ENCODE measurements around the gene LMAN1L.
"Not testable (repeated sequence)": the region's sequence is repeated elsewhere in the genome, so short reads cannot be mapped to it uniquely, and the experiment has no call there.

LMAN1L gene

DNA sequence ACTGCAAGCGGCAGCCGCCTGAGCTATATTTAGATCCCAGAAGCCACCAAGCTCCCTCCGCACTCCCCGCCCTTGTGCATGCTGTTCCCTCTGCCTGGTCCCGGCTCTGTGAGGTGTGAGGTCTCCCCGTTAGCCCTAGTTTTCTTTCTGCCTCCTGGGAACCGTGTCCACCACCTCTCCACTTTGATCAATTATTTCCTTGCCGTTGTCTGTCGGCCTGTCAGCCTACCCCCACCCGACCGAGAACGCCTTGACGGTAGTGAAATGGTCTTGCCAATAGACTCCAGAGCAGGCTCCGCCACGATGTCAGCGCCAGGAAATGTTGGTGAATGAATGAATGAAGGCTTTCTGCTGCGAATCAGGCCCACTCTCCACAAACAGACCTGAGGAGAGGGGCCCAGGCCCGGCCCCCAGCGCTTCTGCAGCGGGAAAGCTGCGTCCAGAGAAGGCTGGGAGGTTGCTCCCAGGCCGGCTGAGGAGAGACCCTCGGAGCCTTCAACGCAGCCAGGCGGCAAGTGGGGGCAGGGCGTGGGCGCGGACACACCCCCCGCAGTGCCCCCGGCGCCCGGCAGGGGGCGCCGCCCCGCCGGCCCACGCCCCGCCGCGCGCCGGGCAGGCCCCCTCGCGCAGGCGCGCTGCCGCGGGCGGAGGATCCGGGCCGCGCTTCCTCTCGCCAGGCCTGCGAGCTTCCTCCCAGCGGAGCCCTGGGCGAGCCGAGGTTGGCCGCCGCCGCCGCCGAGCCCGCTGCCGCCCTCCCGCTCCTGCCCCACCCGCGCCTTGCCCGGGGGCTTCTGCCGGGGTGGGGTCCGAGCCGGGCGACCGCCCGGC is 31.0 kb upstream of the LMAN1L start, which contains the start of gene CSK:
CSK (plus strand) TSS at position 650 of the 828 bp plus-strand sequence. CDS start 16,218 bp downstream, outside the sequence.
- in situ Hi-C loops (cut with MboI; ENCODE audit: low sequenced_read_pairs) = no loop called here

DNA sequence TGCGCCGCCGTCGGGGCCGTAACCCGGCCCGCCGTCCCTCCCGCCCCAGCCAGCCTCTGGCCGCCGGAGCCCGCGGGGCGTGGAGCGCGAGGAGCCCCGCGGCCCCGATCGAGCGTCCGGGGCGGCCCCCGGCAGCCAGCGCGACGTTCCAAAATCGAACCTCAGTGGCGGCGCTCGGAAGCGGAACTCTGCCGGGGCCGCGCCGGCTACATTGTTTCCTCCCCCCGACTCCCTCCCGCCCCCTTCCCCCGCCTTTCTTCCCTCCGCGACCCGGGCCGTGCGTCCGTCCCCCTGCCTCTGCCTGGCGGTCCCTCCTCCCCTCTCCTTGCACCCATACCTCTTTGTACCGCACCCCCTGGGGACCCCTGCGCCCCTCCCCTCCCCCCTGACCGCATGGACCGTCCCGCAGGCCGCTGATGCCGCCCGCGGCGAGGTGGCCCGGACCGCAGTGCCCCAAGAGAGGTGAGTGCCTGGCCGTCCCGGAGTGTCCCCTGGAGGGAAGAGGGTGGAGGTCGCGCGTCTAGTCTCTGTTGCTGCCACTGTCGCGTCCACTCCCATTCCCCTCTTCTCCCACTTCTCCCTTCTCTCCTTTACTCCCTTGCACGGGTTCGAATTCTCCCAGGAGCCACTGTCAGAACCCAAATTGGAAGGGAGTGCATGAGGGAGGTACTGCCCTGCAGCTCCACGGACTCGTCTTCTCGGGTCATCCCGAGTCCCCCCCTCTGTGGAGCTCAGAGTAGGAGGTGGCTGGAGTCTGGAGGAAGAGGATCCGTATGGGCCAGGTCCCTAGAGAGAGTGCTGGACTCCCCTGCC is 30.2 kb upstream of the LMAN1L start:
- in situ Hi-C loops (cut with MboI; ENCODE audit: low sequenced_read_pairs) = no loop called here

DNA sequence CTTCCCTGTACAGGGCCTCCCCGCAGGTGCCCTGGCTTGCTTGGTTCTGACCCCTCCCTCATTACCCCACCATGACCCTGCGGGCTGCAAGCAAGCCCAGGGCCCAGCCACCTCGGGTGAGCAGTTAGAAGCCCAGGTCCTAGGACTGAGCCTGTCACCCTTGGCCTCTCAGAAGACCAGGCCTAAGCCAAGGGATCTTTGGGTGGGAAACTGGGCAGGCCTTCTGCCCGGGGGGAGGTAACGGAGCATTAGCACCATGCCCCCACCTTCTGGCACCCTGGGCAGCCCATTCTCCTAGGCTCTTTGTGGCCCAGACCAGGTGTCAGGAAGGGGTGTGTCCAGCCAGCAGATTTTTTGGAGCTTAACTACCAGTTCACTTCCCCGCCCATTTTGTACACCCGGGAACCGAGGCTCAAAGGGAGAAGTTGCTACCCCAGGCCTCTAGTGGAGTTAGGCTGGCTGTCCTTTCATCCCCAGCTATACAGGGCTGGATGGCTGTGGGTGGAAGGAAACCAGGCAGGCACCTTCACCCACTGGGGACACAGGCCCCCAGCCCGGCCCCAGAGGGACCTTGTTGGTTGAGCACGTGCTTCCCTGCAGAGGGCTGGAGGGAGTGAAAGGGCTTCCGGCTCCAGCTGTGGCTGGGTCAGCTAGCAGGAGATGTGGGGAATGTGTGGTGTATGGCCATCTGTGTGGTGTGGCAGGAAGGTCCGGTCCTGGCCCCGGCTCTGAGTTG is 29.4 kb upstream of the LMAN1L start:
- in situ Hi-C loops (cut with MboI; ENCODE audit: low sequenced_read_pairs) = no loop called here

DNA sequence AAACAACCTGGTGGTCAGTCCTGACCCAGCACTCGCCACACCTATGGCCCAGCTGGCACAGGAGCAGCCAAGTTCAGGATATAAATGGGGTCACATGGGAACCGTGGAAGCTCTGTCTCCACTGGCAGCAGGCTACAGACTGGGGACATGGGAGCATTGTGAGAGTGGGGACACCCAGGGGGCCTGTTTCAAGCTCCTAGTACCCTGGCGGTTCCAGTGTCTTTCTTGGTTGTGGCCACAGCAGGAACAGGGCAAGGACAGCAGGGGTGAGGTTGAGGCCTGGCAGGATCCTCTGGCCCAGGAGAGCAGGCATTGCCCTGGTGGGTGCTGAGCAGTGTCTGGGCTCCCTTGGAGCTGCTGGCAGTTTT is 28.8 kb upstream of the LMAN1L start:
- in situ Hi-C loops (cut with MboI; ENCODE audit: low sequenced_read_pairs) = no loop called here

- in situ Hi-C loops (cut with MboI; ENCODE audit: low sequenced_read_pairs) = no loop called here
Measured at GRCh38 chr15:74784426-74785193, 28.0 kb upstream of the LMAN1L start.

- in situ Hi-C loops (cut with MboI; ENCODE audit: low sequenced_read_pairs) = no loop called here
Measured at GRCh38 chr15:74785194-74786032, 27.2 kb upstream of the LMAN1L start.

GRCh38 chr15:74786081-74786480 is 26.6 kb upstream of the LMAN1L start:
- in situ Hi-C loops (cut with MboI; ENCODE audit: low sequenced_read_pairs) = not testable (repeated sequence)

DNA sequence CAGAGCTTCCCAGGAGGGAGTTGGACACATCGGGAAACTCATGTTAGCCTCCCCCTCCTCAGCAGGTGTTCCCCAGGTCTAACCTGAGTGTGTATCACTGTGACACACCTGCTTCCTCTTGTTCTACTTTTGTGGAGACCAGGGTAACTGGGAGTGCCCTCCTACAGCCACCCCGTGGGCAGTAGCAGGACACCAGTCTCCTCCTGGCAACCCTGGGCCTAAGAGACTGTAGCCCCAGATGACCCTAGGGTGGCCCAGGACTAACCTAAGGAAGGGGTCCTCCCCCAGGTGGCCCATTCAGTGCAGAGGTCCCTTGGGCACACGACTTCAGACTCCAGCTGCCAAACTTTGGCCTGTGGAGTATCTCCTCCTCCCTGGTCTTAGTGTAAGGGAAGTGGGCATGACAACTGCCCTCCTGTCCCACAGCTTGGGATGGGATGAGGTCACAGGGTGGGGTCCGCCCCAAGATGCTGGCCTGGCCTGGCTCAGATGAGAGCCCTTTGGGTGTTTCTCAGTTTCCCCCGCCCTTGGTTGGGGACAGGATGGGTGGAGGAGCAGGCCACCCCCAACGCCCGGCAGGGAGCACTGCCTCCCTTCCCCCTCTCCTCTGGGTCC is 26.0 kb upstream of the LMAN1L start:
- in situ Hi-C loops (cut with MboI; ENCODE audit: low sequenced_read_pairs) = no loop called here

DNA sequence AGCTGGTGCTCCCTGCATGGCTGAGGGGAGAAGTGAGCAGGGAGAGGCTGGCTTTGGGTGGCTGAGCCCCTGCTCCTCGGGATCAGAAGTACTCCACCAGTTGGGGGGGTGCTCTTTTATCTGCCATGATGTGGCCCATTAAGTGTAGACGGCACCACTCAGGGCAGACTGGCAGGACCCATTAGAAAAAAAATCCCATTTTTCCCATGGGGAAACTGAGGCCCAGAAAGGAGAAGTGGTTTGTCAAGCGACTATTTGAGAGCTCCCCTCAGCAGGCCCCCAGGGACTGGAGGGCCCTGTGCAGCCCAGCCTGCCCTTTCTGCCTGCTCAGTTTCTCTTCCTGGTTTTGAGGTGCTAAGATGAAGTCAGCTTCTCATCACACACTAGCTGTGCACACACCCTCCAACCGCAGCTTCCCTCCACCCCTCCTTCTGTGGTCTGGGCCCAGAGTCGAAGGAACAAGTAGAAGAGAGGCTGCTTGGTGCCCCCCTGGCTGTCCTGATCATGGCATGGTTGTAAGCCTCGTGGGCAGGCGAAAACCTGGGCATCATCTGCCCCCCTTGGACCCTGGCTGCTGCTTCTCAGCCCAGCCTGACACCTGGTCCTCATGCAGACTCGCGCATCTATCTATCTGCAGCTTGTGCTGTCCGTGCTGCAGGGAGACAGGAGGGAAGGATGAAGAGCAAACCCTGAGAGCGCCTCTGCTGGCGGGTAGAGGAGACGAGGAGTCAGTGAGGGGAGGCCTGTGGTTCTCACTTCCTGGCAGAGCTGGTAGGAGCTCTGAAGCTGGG is 25.2 kb upstream of the LMAN1L start:
- in situ Hi-C loops (cut with MboI; ENCODE audit: low sequenced_read_pairs) = no loop called here

- in situ Hi-C loops (cut with MboI; ENCODE audit: low sequenced_read_pairs) = no loop called here
Measured at GRCh38 chr15:74788042-74788682, 24.5 kb upstream of the LMAN1L start.

- in situ Hi-C loops (cut with MboI; ENCODE audit: low sequenced_read_pairs) = no loop called here
Measured at GRCh38 chr15:74788683-74789151, 23.9 kb upstream of the LMAN1L start.

DNA sequence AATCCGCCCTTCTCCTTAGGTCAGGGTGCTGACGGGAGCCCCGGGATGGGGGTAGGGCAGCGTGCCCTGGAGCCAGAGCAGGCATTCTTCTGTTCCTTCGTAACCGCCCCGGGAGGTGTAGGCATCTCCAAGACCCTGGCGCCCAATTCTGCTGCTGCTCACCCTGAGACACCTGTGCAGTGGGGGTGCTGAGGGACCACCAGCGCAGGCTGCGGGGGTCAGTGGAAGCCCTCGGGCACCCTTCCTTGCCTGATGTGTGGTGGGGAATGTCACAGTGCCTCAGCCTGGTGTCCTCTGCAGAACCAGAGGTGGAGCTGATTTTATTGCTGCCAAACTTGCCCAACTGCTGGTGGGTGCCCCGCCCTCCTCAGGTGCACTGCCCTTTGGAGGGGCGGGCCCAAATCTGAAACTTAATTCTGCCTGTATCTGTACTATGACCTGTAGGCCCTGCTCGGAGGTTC is 23.4 kb upstream of the LMAN1L start:
- in situ Hi-C loops (cut with MboI; ENCODE audit: low sequenced_read_pairs) = no loop called here

DNA sequence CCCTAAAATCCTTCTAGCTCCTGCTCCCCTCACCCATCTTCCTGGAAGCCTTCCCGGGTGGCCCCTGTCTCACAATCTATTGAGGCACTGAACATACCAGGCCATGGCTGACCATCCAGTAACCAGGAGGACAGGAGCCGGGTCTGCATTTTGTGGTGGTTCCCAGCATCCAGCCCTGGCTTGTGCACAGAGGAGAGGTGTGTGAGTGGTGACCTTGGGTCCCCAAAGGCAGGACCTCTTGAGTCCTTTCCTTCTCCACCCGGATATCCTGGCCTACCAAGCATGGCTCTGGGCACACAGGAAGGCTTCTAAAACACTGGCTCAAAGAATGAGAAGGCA is 22.9 kb upstream of the LMAN1L start:
- in situ Hi-C loops (cut with MboI; ENCODE audit: low sequenced_read_pairs) = no loop called here

DNA sequence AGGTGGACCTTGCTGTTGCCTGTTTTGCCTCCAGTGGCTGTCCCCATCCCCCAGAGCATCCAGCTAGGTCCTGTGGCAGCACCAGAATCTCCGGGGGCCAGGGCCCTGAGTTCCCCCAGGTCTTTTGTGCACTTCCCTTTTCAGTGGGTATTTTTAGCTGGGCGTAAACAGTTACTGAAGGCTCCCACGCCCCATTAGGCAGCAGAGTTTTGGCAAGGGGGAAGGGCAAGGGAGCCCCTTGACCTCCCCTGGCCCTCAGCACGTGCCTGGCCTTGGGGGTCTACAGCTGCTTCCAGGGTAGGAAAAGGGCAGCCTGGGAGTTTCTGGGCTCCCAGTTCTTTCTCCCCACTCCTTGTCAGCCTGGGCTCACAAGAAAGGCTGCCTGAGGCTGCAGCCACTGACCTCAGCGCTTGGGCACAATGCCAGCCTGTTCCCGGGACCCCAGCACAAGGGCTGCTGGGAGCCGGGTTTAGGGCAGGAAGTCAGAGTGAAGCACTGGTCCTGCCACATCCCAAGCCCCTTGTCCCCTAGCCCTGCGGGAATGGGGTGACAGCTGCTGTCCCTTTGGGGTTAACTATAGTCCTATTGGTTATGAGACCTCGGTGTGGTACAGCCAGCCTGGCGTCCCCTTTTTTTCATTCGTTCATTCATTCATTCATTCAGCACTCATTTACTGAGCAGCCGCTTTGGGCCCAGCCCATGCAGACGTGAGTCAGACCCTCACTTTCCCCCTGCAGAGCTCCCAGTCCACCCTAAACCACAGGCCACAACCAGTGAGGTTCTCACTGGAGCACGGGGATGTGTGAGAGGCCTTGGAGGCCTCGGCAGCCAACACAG is 22.3 kb upstream of the LMAN1L start:
- in situ Hi-C loops (cut with MboI; ENCODE audit: low sequenced_read_pairs) = no loop called here

- in situ Hi-C loops (cut with MboI; ENCODE audit: low sequenced_read_pairs) = no loop called here
Measured at GRCh38 chr15:74791007-74791406, 21.6 kb upstream of the LMAN1L start.

- in situ Hi-C loops (cut with MboI; ENCODE audit: low sequenced_read_pairs) = no loop called here
Measured at GRCh38 chr15:74791667-74792066, 21.0 kb upstream of the LMAN1L start.
